ENCODE measurements around the gene MED12L.
"Not testable (repeated sequence)": the region's sequence is repeated elsewhere in the genome, so short reads cannot be mapped to it uniquely, and the experiment has no call there.

Gene MED12L

DNA sequence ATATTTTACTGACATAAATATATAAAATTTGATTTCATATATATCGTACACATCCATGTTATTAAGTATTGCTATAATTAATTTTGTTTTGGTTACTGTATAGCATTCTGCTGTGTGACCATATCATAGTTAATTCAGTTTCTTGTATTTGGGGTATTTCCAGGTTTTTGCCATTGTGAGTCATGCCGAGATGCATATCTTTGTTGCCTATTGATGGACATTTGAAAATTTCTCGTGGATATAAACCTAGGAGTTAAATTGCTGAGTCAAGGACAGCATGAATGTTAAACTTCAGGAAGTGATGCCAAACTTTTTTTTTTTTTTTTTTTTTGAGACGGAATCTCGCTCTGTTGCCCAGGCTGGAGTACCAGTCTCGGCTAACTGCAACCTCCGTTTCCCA lies 151.3 kb downstream of the MED12L start:
- no peak for DNase-seq (ENCODE audit: low read depth, low spot score)

DNA sequence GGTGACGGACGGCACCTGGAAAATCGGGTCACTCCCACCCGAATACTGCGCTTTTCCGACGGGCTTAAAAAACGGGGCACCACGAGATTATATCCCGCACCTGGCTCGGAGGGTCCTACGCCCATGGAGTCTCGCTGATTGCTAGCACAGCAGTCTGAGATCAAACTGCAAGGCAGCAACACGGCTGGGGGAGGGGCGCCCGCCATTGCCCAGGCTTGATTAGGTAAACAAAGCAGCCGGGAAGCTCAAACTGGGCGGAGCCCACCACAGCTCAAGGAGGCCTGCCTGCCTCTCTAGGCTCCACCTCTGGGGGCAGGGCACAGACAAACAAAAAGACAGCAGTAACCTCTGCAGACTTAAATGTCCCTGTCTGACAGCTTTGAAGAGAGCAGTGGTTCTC lies 156.5 kb downstream of the MED12L start:
- DNase-seq (ENCODE audit: low read depth, low spot score): not testable (repeated sequence)

- no peak for DNase-seq (ENCODE audit: low read depth, low spot score)
Observed at GRCh38 chr3:151248772-151249337, 163.4 kb downstream of the MED12L start.

DNA sequence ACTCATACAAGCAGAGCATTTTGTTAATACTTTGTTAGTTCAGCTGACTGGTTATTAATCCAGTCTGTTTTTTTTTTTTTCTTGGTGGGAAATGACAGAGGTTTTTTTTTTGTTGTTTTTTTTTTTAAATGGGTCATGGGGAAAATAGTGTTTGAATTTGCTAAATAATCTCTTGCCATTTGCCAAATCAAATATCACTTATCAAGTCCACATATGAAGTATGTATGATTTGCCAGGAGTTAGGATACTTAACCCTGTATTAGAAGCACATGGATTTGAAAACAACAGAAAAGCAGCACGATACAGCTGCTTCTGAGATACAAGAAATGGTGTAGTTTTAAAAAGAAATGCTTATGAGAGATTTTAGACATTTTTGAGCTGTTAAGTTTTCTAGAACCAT lies 171.3 kb downstream of the MED12L start:
- DNase-seq (ENCODE audit: low read depth, low spot score): no peak

- DNase-seq (ENCODE audit: low read depth, low spot score): no peak
Observed at GRCh38 chr3:151259664-151260063, 174.2 kb downstream of the MED12L start.

DNA sequence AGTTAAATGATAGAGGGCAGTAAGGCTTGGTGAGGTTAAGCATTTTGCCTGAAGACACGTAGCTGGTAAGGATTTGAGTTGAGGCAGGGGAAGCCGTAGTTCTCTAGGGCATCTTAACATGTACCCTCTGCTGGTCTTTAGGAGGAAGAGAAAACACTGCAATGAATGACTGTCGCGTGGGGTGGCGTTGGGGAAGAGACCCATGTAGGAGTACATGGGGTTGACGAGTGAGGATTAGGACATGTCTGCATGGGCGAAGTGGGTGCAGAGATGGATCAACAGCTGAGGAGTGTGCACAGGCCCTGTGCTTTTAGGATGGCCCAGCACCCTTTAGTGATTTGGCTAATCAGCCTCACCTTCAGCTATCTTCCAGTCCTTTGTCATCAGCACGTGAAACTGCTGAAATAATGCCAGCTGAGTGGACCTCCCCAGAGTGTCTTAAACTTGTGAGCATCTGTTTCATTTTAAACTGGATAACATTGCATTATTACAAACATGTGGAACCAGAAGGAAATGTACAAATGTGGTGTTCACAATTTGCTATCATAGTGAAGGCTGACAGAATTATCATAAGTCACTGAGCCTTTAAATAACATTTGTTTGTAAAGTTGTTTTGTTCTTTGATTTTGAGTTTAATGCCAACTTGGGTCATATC lies 177.5 kb downstream of the MED12L start:
- DNase-seq (ENCODE audit: low read depth, low spot score): no peak

- DNase-seq (ENCODE audit: low read depth, low spot score): no peak
Observed at GRCh38 chr3:151264605-151265004, 179.1 kb downstream of the MED12L start.

DNA sequence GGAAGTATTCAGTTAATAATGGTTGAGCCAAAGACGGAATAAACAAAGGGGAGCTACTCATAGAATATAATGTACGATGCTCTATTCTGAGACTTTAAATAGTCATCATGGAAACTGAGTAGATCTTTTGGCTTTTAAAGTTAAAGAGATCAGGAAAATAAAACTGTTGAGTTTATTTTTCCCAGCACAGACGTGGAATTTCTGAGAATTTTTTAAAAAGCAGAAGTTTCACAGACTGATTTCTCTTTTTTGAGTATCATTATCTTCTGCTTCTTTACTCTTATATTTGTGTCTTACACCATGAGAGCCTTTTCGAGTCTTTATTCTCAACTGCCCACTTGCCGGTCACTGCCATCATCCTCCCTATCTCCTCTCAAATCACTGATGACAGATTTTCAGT lies 179.7 kb downstream of the MED12L start:
- DNase-seq (ENCODE audit: low read depth, low spot score): no peak

DNA sequence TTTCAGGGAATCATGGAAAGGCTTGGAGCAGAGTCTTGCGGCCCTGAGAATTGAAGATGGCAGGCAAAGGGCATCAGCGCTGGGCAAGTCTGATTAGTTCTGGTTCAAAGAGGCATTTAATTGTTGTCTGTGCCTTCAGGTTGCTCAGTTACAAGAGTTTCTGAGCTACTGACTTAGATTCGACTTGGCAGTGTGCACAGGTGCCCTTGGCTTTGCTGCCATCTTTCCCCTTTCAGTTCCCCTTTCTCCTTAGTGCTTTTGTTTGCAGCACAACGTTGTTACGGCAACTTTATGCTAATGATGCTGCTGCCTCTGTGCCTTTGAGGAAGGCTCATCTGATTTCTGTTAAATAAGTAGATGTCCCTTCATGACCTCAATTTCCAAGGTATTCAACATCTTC lies 180.4 kb downstream of the MED12L start:
- DNase-seq (ENCODE audit: low read depth, low spot score): peak; percentile 21

DNA sequence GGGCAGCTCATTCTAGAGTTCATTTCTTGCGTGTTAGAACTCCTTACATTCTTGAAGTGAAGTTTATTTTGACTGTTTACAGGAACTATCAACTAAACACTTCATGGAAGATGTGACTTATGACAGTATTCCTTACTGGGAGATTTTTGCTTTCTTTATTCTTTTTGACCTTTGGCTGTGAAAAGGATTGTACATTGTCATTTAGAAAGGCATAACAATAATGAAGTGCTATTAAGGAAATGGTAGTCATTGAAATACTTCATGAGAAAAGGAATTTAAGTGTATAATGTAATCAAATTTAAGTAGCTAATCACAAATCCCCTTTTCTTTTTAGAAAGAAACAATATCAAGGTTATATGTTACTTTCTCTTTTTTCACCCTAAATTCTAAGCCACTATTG lies 181.6 kb downstream of the MED12L start:
- DNase-seq (ENCODE audit: low read depth, low spot score): no peak

GRCh38 chr3:151268267-151269235 lies 183.1 kb downstream of the MED12L start:
- DNase-seq (ENCODE audit: low read depth, low spot score): no peak

DNA sequence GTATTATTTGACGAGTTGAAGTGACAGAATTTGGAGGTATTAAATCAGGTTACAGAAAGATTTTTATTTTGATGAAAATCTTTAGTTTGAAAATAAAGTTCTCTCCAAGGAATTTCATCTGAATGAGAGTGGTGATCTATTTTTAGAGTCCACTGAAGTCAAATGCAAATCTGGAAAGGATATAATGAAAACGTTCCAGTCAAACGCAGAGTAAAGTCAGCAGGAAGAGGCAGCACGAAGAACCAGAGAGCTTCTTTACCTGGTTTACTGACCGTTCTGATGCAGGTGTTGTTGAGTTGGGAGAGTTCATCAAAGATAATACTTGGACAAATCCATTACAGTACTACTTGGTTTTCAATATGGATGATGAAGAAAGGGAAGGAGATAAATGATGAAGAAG lies 184.2 kb downstream of the MED12L start:
- no peak for DNase-seq (ENCODE audit: low read depth, low spot score)

- DNase-seq (ENCODE audit: low read depth, low spot score): no peak
Observed at GRCh38 chr3:151275091-151275490, 189.6 kb downstream of the MED12L start.

DNA sequence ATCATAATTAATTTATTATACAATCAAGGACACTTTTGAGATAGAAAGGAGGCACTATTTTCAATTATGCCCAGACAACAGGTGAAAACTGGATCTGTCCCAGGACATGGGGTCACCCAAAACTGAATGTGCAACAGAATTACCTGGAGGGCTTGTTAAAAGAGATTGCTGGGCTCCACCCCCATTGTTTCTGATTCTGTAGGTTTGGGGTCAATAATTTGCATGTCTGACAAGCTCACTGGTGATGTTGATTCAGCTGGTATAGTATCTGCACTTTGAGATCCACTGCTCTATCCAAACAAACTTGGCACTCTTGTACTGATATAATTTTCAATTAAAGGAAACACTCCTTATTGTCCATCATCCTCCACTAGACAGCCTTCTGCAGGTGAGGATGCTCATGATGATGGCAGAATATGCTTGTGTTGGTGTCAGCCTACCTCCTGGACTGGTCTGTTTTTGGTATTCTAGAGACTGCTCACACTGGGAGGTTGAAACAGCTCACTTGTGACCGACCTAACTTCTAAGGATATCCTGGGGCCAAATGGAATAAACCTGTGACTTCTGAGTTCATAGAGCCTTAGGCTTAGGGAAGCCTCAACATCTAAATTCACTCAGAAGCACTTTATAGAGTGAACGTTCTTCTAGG lies 190.7 kb downstream of the MED12L start:
- peak; percentile 30 for DNase-seq (ENCODE audit: low read depth, low spot score)

DNA sequence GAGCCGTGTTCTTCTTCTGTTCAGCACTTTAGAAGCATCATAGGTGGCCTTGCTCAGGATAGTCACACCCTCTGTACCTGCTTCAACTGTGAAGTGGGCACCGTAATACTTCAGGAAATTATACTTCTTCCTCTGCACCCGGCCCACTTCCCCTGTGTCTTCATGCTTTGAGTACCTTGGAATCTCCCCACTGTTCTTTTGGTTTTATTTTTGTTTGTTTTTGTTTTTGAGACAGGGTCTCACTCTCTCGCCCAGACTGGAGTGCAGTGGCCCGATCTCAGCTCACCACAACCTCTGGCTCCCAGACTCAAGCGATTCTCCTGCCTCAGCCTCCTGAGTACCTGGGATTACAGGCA lies 191.2 kb downstream of the MED12L start:
- DNase-seq (ENCODE audit: low read depth, low spot score): no peak

DNA sequence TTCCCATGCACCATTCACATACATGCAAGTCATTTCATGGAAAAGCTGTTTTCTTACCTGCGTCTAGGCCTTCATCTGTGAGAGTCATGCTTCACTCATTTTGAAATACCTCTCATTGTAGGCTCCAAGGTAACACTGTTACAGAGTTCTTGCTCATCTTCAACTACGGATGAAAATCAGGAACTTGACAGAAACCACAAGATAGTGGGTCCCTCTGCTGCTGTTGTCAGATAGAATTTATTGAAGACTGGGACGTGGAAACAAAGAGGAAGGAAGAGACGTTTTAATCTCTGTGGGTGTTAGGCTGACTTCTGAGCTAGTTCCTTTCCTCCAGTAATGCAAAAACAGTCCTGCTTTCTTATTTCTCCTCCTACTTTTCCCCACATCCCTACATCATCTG lies 192.8 kb downstream of the MED12L start, which contains the start of gene P2RY14:
P2RY14 (minus strand) TSS at position 313 of the 400 bp plus-strand sequence. CDS start 64,226 bp downstream, outside the sequence.
- no peak for DNase-seq (ENCODE audit: low read depth, low spot score)

GRCh38 chr3:151281671-151282324 lies 196.3 kb downstream of the MED12L start:
- DNase-seq (ENCODE audit: low read depth, low spot score): no peak

- no peak for DNase-seq (ENCODE audit: low read depth, low spot score)
Observed at GRCh38 chr3:151282921-151283320, 197.5 kb downstream of the MED12L start.

DNA sequence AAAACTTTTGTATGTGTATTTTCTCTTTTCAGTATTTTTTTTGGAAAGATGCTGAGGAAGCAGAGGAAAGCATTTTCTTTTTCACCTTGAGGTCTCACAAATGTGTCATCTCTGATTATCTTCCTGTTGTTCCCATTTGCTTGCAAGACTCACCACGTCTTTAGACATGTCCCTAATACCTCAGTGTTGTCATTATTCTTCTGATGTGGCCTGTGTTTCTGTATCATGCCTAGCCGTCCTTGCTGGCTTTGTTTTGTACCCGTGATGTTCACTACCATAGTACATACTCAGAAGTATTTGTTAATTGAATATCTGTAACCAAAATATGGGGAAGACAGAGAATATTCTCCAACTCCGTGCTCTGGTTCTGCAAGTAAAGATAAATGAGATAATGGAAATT lies 197.9 kb downstream of the MED12L start:
- no peak for DNase-seq (ENCODE audit: low read depth, low spot score)

DNA sequence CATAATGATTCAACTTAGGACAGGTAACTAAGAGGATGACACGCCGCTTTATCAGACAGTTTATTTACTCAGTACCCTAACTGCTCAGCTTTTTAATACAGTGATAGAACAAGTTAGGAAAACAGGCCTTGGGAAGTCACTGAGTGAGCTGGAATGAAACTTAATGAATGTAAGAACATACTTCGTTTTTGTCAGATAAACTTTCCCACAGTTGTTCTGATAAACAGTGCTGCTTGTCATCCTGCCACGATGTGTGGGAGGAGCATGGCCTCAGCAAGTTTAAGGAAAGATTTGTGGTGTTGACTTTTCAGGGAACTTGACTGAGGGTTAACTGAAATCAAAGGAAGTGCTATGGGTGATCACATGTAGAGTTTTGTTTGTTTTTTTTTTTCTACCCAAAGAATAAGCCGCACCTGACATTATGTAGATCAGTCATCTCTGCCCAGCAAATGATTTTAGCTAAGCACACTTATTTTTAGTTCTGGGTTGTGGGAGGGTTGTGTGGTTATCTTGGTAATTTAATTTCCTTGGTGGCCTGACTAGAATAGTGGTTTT lies 198.5 kb downstream of the MED12L start:
- DNase-seq (ENCODE audit: low read depth, low spot score): no peak

- DNase-seq (ENCODE audit: low read depth, low spot score): no peak
Observed at GRCh38 chr3:151285940-151286339, 200.5 kb downstream of the MED12L start.

Measured in ELF-1 (cell line).